Gastrocnemius medialis (tissue), 4 donors: ENCODE measurements around the gene RND1. TPM values are rescaled to one million over a fixed set of nuclear protein-coding genes. Genes with fewer than 3 reads are reported as not detected.
"Not testable (repeated sequence)": the region's sequence is repeated elsewhere in the genome, so short reads cannot be mapped to it uniquely, and the experiment has no call there.

Source experiments
- ATAC-seq, 2 donors: fragments of 150-250 bp; one replicate each; pipeline ENCODE4 v1.9.1; 2016
- DNase-seq, 2 donors: peaks; one replicate each; pipeline ENCODE4 v3.0.0-alpha.2; 2019
- H3K27ac ChIP-seq, 4 donors: fragments of 200-600 bp; sonication (generic); 1 replicate in 1 of 4; 2 replicates in 3 of 4; pipeline ENCODE4 v1.5.1; 2016 to 2018; ENCODE audit warnings: mild to moderate bottlenecking in 2 of 4, moderate library complexity in 1 of 4
- H3K27me3 ChIP-seq, 3 donors: fragments of 200-600 bp; sonication (generic) in 2 of 3; 1 replicate in 1 of 3; 2 replicates in 2 of 3; pipeline versions ENCODE4 v1.5.1 to v1.6.0; 2016 to 2019; ENCODE audit warnings: mild to moderate bottlenecking in 1 of 3, moderate library complexity in 1 of 3
- H3K36me3 ChIP-seq, 2 donors: fragments of 200-600 bp; sonication (generic) in 1 of 2; one replicate each; pipeline ENCODE4 v1.5.1; 2017 to 2018
- H3K4me1 ChIP-seq, 2 donors: fragments of 200-600 bp; sonication (generic) in 1 of 2; one replicate each; pipeline ENCODE4 v1.5.1; 2016 to 2017; ENCODE audit warnings: mild to moderate bottlenecking in 2 of 2
- H3K4me3 ChIP-seq, 4 donors: fragments of 200-600 bp; sonication (generic) in 3 of 4; 1 replicate in 1 of 4; 2 replicates in 3 of 4; pipeline ENCODE4 v1.5.1; 2016 to 2019; ENCODE audit warnings: mild to moderate bottlenecking in 2 of 4
- H3K9me3 ChIP-seq, 3 donors: fragments of 200-600 bp; sonication (generic) in 2 of 3; 1 replicate in 1 of 3; 2 replicates in 2 of 3; pipeline ENCODE4 v1.5.1; 2016 to 2019
- CTCF ChIP-seq, 5 experiments: fragments of 450-650 bp in 3 of 5; fragments of 200-600 bp in 2 of 5; sonication (generic) in 2 of 5; IDR thresholded peaks in 4 of 5; conservative IDR thresholded peaks in 1 of 5; 1 replicate in 4 of 5; 2 replicates in 1 of 5; pipeline ENCODE4 v1.5.1; 2016 to 2019; ENCODE audit warnings: antibody characterized with exemption in 5 of 5, mild to moderate bottlenecking in 3 of 5, moderate library complexity in 3 of 5
- POLR2A ChIP-seq, 2 donors: fragments of 450-650 bp; IDR thresholded peaks; one replicate each; pipeline ENCODE4 v1.6.1; 2017; ENCODE audit warnings: antibody characterized with exemption in 2 of 2, mild to moderate bottlenecking in 2 of 2, moderate library complexity in 2 of 2
- in situ Hi-C, 4 donors: fragments of 200-750 bp; cut with MboI; loops; one replicate each; pipeline versions ENCODE4 v1.15.0 to v1.8.0; 2017; ENCODE audit warnings: low sequenced_read_pairs in 4 of 4
- intact Hi-C: fragments of 100-400 bp; cut with DNase I; formaldehyde crosslinking; loops from one replicate; pipeline ENCODE4 v1.15.1; 2023; ENCODE audit warnings: low total_unique reads
- total RNA-seq, 4 donors: library from RNA; depleted of rRNA; stranded (reverse); fragments of >200 nt; gene quantifications; one replicate each; pipeline versions ENCODE4 v1.1.0 to v1.2.3, GENCODE V29; 2016

The RND1 gene
- total RNA-seq, 4 donors from 2014 or later, result 0.36 TPM; not detected in 3

DNA sequence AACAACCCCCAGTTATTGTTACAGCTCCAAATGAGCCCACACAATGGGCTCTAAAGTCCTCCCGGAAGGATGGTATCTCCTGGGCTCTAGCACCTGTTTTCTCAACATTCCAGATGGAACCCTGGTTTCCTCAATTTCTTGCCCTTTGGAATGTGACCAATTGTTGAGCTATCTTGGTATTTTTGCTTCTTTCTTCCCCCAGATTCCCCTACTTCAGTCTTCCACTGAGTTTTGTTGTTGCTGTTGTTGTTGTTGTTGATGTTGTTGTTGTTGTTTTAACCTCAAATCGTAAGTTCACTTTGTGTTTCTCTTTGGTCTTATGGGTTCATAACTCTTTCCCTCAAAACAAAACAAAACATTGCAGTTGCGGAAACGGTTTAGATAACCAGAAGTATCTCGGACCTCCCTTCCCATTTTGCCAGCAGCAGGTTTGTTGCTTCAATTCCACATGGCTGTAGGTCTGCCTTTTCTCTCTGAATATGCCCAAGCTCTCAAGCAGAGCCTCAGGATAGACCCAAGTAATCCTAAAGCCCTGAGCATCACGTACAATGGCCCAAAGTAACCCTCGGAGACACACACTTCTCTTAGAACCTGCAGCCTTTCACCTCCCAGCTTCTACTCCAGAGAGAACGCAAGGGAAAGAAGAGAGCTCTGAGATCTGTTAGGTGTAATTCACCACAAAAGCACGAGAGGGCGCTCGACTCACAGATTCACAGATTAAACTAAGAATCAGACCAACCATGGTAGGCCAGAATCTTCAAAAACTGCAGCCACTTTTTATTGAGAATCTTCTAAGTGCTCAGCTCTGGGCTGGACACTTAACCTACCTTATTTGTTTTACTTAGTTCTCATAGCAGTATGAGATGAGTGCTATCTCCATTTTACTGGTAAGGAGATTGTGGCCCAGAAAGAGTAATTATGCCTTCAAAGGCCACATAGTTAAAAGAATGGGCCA, 12.7 kb downstream of the RND1 start:
- in situ Hi-C loops, result loop anchor here in 3 of 4 donors (5.0 to 25.0 kb wide), 4 partner anchors 34 to 134 kb away; partner anchors contain the start of genes DDN (in 1 of the 3) and WNT1 (in 1 of the 3)

DNA sequence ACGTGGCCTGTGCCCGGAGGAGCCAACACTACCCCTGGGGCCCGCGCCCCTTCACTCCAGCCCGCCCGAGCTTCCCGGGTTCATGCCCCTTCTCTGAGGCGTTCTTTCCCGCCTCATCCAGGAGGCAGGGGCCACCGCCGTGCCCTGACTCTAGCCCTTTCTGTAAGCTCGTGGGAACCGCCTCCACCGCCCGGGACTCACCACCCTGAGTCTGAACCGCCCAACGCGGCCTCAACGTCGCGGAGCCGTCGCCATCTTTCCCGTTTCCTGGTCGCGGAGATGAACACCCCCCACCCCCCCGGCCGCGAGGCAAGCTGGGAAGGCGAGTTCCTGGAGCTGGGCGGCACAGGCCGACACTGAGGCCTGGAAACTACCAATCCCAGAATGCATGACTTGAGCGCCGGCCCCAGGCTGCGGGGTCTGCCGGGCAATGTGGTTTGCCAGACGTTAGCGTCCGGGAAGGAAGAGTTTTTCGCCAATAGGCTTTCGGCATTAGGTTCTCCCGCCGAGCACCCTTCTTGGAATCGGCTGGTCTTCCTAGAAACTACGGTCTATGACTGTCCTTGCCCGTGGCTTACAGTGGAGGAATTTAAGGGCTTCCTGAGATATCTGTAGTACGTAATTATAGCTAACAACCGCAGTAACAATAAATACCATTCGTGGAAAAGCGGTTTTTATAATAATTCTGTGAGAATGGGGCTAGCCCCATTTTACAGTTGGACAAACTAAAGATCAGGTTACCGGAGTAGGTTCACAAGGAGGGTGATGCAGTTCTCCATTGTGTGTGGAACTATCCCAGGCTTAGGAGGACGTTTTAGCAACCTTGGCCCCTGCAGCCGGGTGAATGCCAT, 13.6 kb downstream of the RND1 start, which contains the start of gene DDX23:
DDX23 (minus strand) TSS at position 281 of the 851 bp plus-strand sequence. CDS start 6,381 bp downstream, outside the sequence.
- DNase-seq (peak; percentile 93 to 94), ATAC-seq (peak; percentile 95 to 96)
- Histone ChIP-seq H3K27me3 (no peaks in the 10 kb centered on the region), H3K4me1 (peaks cover 17 to 22% of the 10 kb centered on the region in 2 donors), H3K9me3 (no peaks in the 10 kb centered on the region), H3K27ac (peak within 1 kb of the TSS; percentile 72 to 89 (median 87)), H3K4me3 (peak within 1 kb of the TSS; percentile 77 to 100 (median 86)), H3K36me3 (no peaks in the 10 kb centered on the region)
- TF ChIP-seq POLR2A (IDR thresholded peaks at IDR 0.05) (peak; percentile 22 to 55), CTCF (IDR thresholded peaks at IDR 0.05 in 4 of 5, conservative IDR thresholded peaks at IDR 0.05 in 1 of 5) (no peak)
- intact Hi-C loops, result loop anchor here (5.0 kb wide), 1 partner anchor 500 kb away; the partner anchor contains the start of gene ZNF641
- in situ Hi-C loops, result loop anchor here in 3 of 4 donors (5.0 to 25.0 kb wide), 4 partner anchors 35 to 135 kb away; partner anchors contain the start of genes DDN (in 1 of the 3) and WNT1 (in 1 of the 3)

More for the DNA sequence above, 12.7 kb downstream of the RND1 start:
- Histone ChIP-seq H3K36me3 (no peaks in the 10 kb centered on the region), H3K27me3 (no peaks in the 10 kb centered on the region), H3K4me1 (peaks cover 17 to 22% of the 10 kb centered on the region in 2 donors), H3K4me3 (peak overlapping the region; percentile 77 to 100 (median 86)), H3K27ac (peak overlapping the region; percentile 72 to 89 (median 87)), H3K9me3 (no peaks in the 10 kb centered on the region)
- TF ChIP-seq CTCF (IDR thresholded peaks at IDR 0.05 in 4 of 5, conservative IDR thresholded peaks at IDR 0.05 in 1 of 5) (peak; percentile 86 to 92 (median 87)), POLR2A (IDR thresholded peaks at IDR 0.05) (no peak)
- intact Hi-C loops, result loop anchor here (1.0 to 5.0 kb wide), 4 partner anchors 37 to 501 kb away; partner anchors contain the start of gene ZNF641
- peak; percentile 75 to 76 for ATAC-seq
- DNase-seq, result peak; percentile 67 to 83

DNA sequence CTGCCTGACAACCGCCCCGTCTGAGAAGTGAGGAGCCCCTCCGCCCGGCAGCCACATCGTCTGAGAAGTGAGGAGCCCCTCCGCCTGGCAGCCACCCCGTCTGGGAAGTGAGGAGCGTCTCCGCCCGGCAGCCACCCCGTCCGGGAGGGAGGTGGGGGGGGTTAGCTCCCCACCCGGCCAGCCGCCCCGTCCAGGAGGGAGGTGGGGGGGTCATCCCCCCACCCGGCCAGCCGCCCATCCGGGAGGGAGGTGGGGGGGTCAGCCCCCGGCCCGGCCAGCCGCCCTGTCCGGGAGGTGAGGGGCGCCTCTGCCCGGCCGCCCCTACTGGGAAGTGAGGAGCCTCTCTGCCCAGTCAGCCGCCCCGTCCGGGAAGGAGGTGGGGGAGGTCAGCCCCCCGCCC, 23.6 kb downstream of the RND1 start:
- intact Hi-C loops, DNase-seq, H3K27me3 ChIP-seq, in situ Hi-C loops, H3K9me3 ChIP-seq, H3K27ac ChIP-seq, H3K4me3 ChIP-seq, H3K4me1 ChIP-seq, ATAC-seq: not testable (repeated sequence)
- H3K36me3 ChIP-seq, result peaks cover 0 to 64% of the 10 kb centered on the region in 2 donors

DNA sequence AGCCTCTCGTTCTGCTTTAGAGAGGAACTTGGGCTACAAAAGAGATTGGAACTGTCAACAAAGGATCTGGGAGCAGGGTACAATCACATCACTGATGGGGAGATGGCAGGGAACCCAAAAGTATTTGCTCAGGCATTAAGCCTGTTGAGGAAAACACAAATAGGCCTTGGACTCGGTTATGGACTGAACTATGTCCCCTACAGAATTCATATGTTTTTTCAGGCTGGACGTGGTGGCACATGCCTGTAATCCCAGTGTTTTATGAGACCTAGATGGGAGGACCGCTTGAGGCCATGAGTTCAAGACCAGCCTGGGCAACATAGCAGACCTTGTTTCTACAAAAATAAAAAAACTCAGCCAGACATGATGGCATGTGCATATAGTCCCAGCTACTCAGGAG, 27.6 kb downstream of the RND1 start:
- Histone ChIP-seq H3K36me3 (peaks cover 3 to 72% of the 10 kb centered on the region in 2 donors), H3K4me1 (no peaks in the 10 kb centered on the region), H3K4me3 (no peak overlapping the region), H3K27ac (no peak overlapping the region), H3K27me3 (no peaks in the 10 kb centered on the region), H3K9me3 (no peaks in the 10 kb centered on the region)
- TF ChIP-seq CTCF (IDR thresholded peaks at IDR 0.05 in 4 of 5, conservative IDR thresholded peaks at IDR 0.05 in 1 of 5) (no peak), POLR2A (IDR thresholded peaks at IDR 0.05) (no peak)
- DNase-seq, result no peak
- in situ Hi-C loops, result no loop called here
- intact Hi-C loops, result no loop called here
- ATAC-seq, result no peak
